A549 (cell line): Measurements from ENCODE around the gene DDX41.

Experiments
- CBX2 ChIP-seq: fragments of 200-600 bp; sonication (generic); IDR thresholded peaks from 2 replicates; pipeline ENCODE4 v1.6.1; 2016; ENCODE audit warnings: low read depth, mild to moderate bottlenecking, borderline replicate concordance
- EHMT2 ChIP-seq: fragments of 200-600 bp; sonication (generic); IDR thresholded peaks from 2 replicates; pipeline ENCODE4 v1.6.1; 2016; ENCODE audit warnings: antibody characterized with exemption, low read depth, mild to moderate bottlenecking, moderate library complexity
- HDAC2 ChIP-seq: fragments of 200-600 bp; sonication (generic); IDR thresholded peaks from 2 replicates; pipeline ENCODE4 v1.6.1; 2016
- TF ChIP-seq, protein P1 (sequence below): fragments of 450-650 bp; IDR thresholded peaks from 2 replicates; pipeline ENCODE4 v1.6.1; 2014; ENCODE audit warnings: antibody characterized with exemption
- TF ChIP-seq, protein P2 (sequence below): fragments of >200 bp; sonication (Bioruptor Twin); formaldehyde crosslinking; IDR thresholded peaks from 3 replicates; pipeline ENCODE4 v1.5.1; 2016

DNA sequence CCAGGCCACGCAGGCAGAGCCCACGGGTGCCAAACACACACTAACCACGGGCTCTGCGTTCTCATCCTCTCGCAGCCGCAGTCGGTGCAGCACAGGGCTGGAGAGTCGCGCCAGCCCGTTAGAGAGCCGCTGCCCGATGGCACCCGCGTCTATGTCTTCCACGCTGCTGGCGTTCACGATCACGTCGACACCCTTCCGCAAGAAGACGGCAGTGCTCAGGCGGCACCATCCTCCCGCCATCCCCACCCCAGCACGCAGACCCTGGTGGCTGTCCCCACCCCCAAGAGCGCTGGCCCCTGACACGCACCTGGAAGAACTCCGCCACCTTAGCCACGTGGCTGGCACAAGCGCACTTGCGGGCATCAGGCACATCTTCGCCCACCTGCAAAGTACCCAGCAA is 49.3 kb downstream of the DDX41 start:
- TF ChIP-seq, protein P1, sequence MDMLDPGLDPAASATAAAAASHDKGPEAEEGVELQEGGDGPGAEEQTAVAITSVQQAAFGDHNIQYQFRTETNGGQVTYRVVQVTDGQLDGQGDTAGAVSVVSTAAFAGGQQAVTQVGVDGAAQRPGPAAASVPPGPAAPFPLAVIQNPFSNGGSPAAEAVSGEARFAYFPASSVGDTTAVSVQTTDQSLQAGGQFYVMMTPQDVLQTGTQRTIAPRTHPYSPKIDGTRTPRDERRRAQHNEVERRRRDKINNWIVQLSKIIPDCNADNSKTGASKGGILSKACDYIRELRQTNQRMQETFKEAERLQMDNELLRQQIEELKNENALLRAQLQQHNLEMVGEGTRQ = no peak
- TF ChIP-seq CBX2 (no peak), HDAC2 (no peak), EHMT2 (no peak)
- TF ChIP-seq, protein P2, sequence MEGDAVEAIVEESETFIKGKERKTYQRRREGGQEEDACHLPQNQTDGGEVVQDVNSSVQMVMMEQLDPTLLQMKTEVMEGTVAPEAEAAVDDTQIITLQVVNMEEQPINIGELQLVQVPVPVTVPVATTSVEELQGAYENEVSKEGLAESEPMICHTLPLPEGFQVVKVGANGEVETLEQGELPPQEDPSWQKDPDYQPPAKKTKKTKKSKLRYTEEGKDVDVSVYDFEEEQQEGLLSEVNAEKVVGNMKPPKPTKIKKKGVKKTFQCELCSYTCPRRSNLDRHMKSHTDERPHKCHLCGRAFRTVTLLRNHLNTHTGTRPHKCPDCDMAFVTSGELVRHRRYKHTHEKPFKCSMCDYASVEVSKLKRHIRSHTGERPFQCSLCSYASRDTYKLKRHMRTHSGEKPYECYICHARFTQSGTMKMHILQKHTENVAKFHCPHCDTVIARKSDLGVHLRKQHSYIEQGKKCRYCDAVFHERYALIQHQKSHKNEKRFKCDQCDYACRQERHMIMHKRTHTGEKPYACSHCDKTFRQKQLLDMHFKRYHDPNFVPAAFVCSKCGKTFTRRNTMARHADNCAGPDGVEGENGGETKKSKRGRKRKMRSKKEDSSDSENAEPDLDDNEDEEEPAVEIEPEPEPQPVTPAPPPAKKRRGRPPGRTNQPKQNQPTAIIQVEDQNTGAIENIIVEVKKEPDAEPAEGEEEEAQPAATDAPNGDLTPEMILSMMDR = no peak
